Esophagus squamous epithelium (tissue), 4 donors: ENCODE measurements around the gene SPINK6.

Source experiments
- CTCF ChIP-seq, 6 experiments: fragments of 450-650 bp in 4 of 6; fragments of 200-600 bp in 2 of 6; sonication (generic) in 2 of 6; IDR thresholded peaks; one replicate each; pipeline ENCODE4 v1.5.1; 2016 to 2019; ENCODE audit warnings: antibody characterized with exemption in 6 of 6, mild to moderate bottlenecking in 4 of 6, moderate library complexity in 4 of 6
- POLR2A ChIP-seq, 4 donors: fragments of 450-650 bp; IDR thresholded peaks; one replicate each; pipeline ENCODE4 v1.6.1; 2017; ENCODE audit warnings: antibody characterized with exemption in 4 of 4, mild to moderate bottlenecking in 4 of 4, moderate library complexity in 3 of 4

GRCh38 chr5:148177207-148177606 is 25.6 kb upstream of the SPINK6 start:
- TF ChIP-seq CTCF (IDR thresholded peaks at IDR 0.05) (no peak), POLR2A (IDR thresholded peaks at IDR 0.05) (no peak)
